Measurements from ENCODE around the gene CTTNBP2.
"Not testable (repeated sequence)": the region's sequence is repeated elsewhere in the genome, so short reads cannot be mapped to it uniquely, and the experiment has no call there.

The CTTNBP2 gene

DNA sequence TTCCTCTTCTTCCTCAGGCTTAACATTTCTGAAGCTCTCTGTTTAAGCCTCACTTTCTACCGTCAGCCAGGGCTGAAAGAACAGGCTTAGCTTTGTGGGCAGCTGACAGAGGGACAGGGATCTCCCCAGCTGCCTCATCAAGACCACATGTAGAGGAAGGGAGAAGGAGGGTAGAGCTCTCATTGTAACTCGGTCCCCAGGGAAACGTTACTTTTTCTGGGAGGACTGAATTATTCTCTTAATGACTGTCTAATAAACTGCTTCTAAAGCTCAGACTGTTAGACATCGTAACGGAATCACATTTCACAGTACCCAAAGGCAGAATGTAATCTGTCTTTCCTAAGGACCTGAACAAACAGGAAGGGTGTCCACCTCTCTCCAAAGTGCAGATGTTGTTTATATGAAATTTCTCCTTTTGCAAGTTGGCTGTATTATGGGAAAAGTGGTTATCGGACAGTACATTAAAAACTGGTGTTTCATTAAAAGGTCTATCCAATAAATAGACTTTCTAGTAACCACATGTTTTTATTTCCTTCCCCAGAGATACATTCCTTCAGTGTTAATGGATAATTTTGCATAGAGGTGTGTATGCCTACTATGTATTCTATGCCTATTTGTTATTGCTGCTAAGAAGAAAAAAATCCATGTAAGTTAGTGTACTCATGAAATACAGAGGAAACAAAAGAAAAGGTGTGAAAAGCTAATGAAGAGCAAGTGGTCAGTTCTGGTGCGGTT, 144.2 kb downstream of the CTTNBP2 start:
- peak; percentile 35 for DNase-seq

DNA sequence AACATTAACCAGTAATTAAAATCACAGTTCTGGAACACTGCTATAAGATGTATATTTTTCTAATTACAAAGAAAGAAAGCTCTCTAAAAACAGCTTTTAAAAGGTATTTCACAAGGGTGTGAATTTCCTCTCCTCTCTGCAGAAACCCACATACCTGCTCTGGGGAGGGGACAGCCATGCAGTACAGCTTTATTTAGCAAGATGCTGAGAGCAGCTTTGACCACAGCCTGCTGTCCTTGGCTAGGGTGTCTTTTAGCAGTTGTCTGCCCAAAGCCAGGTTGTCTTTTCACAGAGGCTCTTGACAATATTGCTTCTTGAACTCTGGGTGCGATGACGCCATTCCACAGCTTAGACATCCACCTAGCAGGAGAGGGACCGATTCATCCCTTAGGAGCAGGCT, 148.3 kb downstream of the CTTNBP2 start:
- DNase-seq = no peak

DNA sequence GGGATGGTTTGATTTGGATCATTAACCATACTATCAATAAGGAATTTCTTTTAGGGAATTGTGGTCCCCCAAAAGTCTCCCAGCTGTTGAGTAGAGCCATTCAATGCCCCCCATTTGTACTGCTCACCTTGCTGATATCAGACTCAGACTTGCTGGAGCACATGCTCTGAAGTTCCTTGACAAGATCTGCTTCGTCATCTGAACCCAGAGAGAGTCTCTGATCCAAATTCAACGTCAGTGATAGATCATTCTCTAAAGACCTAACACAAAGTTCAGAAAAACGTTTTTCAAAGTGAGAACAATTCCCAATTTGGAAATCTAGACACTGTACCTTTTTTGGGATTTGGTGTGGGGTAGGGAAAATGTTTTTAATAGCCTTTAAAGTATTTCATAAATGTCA, 153.9 kb downstream of the CTTNBP2 start:
- no peak for DNase-seq

- no peak for DNase-seq
Observed at GRCh38 chr7:117718116-117718835, 155.0 kb downstream of the CTTNBP2 start.

GRCh38 chr7:117717357-117717756, 155.9 kb downstream of the CTTNBP2 start:
- no peak for DNase-seq

- DNase-seq = no peak
Observed at GRCh38 chr7:117716707-117717299, 156.4 kb downstream of the CTTNBP2 start.

DNA sequence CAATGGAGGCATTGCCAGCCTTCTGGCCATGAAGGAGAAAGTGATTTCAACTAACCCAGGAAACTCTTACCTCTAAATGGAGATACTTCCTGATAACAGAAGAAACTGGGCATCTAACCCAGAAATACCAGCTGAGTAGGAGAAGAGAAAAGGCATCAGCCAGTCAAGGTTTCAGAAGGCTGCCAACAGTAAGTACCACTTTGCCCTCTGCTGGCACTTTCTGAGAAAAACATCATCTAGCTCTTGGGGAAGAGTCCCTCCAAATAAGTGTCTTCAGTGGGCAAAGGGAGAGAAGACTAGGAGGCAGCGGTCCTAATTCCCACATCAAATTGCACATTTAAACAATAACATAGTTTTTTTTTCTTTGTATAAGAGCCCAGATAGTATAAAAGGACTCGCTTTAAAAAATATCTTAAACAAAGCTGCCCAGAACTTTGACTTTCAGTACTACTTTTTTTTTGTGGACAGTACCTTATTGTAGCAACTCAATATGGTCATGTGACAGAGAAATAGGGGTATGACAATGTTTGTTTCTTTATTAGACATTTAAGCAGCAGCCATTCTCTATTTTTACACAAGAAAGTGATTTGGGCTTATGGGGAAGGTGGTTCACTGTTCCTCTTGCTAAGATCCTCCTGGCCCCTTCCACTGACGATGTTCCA, 157.3 kb downstream of the CTTNBP2 start:
- DNase-seq = peak; percentile 87

DNA sequence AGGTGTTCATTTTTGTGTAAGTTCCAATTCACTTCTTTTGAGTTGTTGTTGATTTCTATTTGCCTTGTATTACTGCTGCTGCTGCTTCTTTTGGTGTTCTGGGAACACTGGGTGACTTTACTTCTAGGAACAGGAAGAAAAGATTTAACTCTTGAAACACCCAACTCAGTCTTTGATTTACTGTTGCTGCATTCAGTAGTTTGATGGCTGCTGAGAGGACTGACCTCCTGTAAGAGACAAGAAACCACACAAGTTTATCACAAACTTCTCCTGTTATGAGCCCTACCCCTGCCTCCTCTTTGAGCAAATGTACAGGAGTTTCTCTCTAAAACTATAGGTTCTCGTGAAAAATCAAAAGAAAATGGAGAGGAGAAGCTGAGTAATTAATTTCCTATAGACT, 161.7 kb downstream of the CTTNBP2 start:
- no peak for DNase-seq

- not testable (repeated sequence) for DNase-seq
Observed at GRCh38 chr7:117708173-117708572, 165.1 kb downstream of the CTTNBP2 start.

GRCh38 chr7:117707080-117707479, 166.2 kb downstream of the CTTNBP2 start:
- DNase-seq = no peak

- DNase-seq = no peak
Observed at GRCh38 chr7:117706210-117706609, 167.0 kb downstream of the CTTNBP2 start.

DNA sequence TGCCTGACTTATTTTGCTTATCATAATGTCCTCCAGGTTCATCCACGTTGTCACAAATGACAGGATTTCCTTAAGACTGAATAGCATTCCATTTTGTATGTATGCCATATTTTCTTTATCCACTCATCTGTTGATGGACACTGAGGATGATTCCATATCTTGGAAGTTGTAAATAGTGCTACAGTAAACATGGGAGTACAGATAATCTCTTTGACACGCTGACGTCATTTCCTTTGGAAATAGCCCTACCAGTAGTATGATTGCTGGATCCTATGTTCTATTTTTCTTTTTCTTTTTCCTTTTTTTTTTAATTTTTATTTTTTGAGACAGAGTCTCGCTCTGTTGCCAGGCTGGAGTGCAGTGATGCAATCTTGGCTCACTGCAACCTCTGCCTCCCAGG, 167.6 kb downstream of the CTTNBP2 start:
- no peak for DNase-seq

- DNase-seq = no peak
Observed at GRCh38 chr7:117704063-117704462, 169.2 kb downstream of the CTTNBP2 start.

DNA sequence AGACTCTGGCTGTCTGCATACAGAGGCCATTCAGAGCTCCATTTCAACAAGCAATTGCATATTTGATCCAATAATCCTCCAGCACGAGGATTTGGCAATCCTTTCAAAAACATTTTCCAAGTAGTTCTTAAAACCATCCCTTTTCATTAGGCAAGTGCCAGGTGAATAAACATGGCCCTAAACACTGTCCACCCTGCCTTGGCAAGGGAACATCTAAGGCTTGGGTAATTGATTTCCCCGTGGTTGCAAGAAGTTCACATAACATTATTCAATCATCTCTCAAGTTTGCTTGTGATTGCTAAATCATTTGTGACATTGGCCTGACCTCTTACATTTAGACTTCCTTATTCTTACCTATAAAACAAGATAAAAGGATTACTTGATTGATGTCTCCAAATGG, 175.2 kb downstream of the CTTNBP2 start:
- DNase-seq = peak; percentile 41

DNA sequence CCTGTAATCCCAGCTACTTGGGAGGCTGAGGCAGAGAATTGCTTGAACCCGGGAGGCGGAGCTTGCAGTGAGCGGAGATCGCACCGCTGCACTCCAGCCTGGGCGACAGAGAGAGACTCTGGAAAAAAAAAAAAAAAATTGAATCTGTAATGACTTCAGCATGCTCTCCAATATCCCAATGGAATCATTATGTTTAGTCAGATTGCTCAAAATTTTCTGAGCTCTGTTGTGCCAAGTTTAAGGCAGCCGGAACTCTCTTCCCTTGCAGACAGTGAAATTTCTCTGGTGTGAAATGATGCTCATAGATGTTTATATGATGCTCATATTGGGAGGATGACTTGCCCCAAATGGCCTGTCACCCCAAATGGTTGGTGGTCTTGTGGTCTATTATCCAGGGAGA, 180.9 kb downstream of the CTTNBP2 start:
- DNase-seq = no peak

DNA sequence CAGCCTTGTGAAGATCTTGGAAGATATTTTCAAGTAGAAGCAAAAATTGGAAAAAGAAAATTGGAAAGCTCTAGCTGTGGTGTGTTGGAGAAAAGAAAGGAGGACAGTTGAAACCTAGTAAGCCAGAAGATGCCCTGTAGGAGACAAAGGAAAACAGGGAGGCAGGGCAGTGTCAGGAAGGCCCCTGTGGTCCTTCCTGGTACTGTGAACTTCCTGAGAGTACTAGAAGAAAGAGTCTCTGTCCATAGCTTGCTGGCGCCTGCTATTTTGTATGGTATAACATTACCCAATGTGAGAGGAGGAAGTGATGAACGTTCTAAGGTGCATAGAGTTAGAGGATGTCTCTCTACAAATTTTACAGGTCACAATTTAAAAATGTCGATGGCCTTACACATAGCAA, 183.1 kb downstream of the CTTNBP2 start:
- no peak for DNase-seq

DNA sequence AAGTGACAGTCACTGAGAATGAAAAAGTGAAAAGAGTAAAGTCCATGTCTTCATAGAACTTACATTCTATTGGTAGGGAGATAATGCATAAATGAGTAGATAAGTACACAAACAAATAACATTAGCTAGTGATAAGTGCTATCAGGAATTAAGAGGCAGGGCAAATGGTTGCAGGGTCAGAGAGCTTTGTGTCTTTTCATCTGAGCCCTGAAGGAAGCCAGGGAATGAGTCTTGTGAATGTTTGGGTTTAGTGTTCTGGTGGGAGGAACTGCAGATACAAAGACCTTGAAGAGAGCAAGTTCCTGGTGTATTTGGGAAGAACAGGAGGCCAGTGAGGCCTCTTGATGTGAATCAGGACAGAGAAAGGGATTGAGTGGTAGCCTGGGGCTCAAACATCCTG, 183.8 kb downstream of the CTTNBP2 start:
- no peak for DNase-seq

- DNase-seq = no peak
Observed at GRCh38 chr7:117688126-117688525, 185.1 kb downstream of the CTTNBP2 start.

DNA sequence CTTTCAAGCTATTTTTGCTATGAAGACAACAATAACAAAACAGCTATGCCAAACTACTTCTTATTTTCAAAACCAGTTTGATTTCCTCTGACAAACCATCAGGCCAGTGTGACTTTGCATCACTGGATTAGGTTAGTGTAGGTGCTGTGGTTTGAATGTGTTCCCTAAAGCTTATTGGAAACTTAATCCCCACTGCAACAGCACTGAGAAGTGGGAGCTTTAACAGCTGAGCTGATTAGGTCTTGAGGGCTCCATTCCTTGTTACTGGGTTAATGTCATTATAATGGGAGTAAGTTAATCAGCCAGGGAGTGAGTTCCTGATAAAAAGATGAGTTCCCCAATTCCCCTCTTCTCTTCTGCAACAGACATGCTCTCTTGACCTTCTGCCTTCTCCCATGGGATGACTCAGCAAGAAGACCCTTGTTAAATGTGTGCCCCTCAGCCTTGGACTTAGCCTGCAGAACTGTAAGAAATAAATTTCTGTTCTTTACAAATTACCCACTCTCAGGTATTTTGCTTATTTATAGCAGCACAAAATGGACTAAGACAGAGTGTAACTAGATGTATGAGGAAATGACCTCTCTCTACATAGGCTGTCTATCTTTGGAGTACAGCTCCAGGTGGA, 186.8 kb downstream of the CTTNBP2 start:
- no peak for DNase-seq

DNA sequence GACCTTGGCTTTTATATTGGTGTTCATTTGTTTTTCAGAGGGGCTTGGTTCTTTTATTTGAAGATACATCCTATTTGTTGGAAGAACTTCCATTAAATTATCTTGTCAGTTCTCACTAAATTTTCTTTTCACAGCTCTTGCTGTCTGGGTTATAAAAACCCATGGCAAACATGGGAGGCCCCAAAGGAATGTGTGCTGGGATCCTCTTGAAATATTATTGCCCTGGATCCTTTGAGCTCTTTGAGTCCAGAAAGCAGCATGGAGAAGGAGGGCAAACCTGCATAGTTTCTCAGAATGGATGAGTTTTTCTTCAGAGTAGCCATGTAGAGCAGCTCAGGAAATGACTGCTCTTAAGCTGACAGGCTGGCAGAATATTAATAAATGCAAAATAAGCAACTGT, 187.4 kb downstream of the CTTNBP2 start:
- no peak for DNase-seq

DNA sequence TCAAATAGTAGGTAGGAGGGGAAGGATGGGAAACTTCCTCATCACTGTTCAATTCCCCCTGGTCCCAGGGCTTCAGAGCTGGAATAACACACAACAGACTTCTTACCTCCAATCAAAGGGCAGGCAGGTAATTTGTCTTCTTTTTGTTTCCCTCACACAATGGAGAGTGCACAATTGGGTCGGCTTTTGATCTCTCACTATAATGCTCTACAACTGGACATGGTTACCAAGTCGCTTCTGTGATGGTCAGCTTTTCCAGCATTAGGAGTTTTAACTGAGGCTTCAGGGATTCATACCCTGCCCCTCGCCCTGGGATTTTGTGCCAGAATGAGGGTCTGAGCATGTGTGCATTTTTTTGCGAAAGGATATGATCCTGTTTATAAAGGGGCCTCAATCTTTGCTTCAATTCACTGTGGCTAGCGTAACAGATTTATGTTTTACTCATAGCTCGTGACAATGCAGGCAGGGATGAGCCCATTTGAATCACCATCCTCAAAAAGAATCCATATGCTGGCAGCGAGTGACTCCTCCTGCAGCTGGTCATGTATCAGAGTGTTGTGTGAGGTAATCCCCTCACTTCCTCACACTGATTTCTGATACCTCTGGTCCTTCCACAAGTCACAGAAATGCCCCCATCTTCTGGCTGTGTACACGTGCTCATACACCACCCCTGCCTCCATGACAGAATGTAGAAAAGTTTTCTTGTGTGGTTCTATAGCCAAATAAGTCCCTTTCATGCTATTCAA, 189.6 kb downstream of the CTTNBP2 start:
- no peak for DNase-seq

GRCh38 chr7:117682681-117683385, 190.4 kb downstream of the CTTNBP2 start:
- no peak for DNase-seq

Data from NCI-H1092 treated with DMSO at 0.1 percent for 48 hours (cell line).